Hepatic stellate cell (primary cell): ENCODE data around the gene BCAS3.
"Not testable (repeated sequence)": the region's sequence is repeated elsewhere in the genome, so short reads cannot be mapped to it uniquely, and the experiment has no call there.

ENCODE experiments used
- DNase-seq: peaks from one replicate; pipeline ENCODE4 v3.0.0; 2011; ENCODE audit warnings: low spot score

Gene BCAS3

GRCh38 chr17:61343576-61343975 is 665.9 kb downstream of the BCAS3 start:
- no peak for DNase-seq

- no peak for DNase-seq
These were observed 667.4 kb downstream of the BCAS3 start for GRCh38 chr17:61345061-61345460.

GRCh38 chr17:61345825-61346666 is 668.4 kb downstream of the BCAS3 start:
- no peak for DNase-seq

- no peak for DNase-seq
These were observed 671.7 kb downstream of the BCAS3 start for GRCh38 chr17:61349350-61349749.

- no peak for DNase-seq
These were observed 674.2 kb downstream of the BCAS3 start for GRCh38 chr17:61351745-61352407.

- DNase-seq: no peak
These were observed 674.7 kb downstream of the BCAS3 start for GRCh38 chr17:61352408-61352770.

- no peak for DNase-seq
These were observed 675.3 kb downstream of the BCAS3 start for GRCh38 chr17:61352781-61353491.

- DNase-seq: no peak
These were observed 676.0 kb downstream of the BCAS3 start for GRCh38 chr17:61353615-61354014.

GRCh38 chr17:61354895-61355874 is 677.5 kb downstream of the BCAS3 start:
- no peak for DNase-seq

- DNase-seq: not testable (repeated sequence)
These were observed 679.4 kb downstream of the BCAS3 start for GRCh38 chr17:61357061-61357460.

GRCh38 chr17:61359513-61359912 is 681.9 kb downstream of the BCAS3 start:
- DNase-seq: not testable (repeated sequence)

- no peak for DNase-seq
These were observed 682.8 kb downstream of the BCAS3 start for GRCh38 chr17:61360318-61360943.

GRCh38 chr17:61361084-61361483 is 683.4 kb downstream of the BCAS3 start:
- peak; percentile 69 for DNase-seq

GRCh38 chr17:61362396-61362795 is 684.7 kb downstream of the BCAS3 start:
- no peak for DNase-seq

- no peak for DNase-seq
These were observed 685.4 kb downstream of the BCAS3 start for GRCh38 chr17:61362852-61363600.

- no peak for DNase-seq
These were observed 686.2 kb downstream of the BCAS3 start for GRCh38 chr17:61363601-61364462.

- DNase-seq: no peak
These were observed 686.8 kb downstream of the BCAS3 start for GRCh38 chr17:61364463-61364846.

- no peak for DNase-seq
These were observed 688.5 kb downstream of the BCAS3 start for GRCh38 chr17:61366076-61366714.
